Panc1 (cell line): ENCODE results near the gene ISOC2. TPM values are rescaled to one million over a fixed set of nuclear protein-coding genes. Genes with fewer than 3 reads are reported as not detected.
"Not testable (repeated sequence)": the region's sequence is repeated elsewhere in the genome, so short reads cannot be mapped to it uniquely, and the experiment has no call there.

ENCODE experiments used
- ATAC-seq: fragments of 200-7000 bp; cut with Tn5 transposase; 2 replicates; pipeline ENCODE4 v1.9.1; 2020; ENCODE audit warnings: mild to moderate bottlenecking, moderate library complexity
- BruUV-seq: library from RNA; stranded (reverse); fragments of 400-500 nt; replicated peaks from 2 replicates; lab custom pipeline; 2021; lab: Mats Ljungman, UMichigan
- CTCF ChIA-PET: fragments of 300-600 bp; sonication (Branson Sonifier 250); formaldehyde crosslinking; loops from one replicate; lab custom pipeline; 2022; ENCODE audit warnings: antibody characterized with exemption; lab: Charles Lee
- POLR2A ChIA-PET: fragments of 300-600 bp; sonication (Branson Sonifier 250); formaldehyde crosslinking; loops from one replicate; lab custom pipeline; 2022; ENCODE audit warnings: antibody characterized with exemption; lab: Charles Lee
- DNase-seq: peaks from one replicate; pipeline ENCODE4 v3.0.0-alpha.2; 2010; ENCODE audit warnings: low read depth, low spot score
- H3K27ac ChIP-seq: 2 replicates; pipeline ENCODE4 v1.5.1; 2011; ENCODE audit warnings: mild to moderate bottlenecking, low read length, inconsistent platforms
- H3K27me3 ChIP-seq: fragments of 200-500 bp; sonication (Bioruptor generic); 2 replicates; pipeline ENCODE4 v1.6.0; 2014; ENCODE audit warnings: low read length, inconsistent platforms; ENCODE audit not compliant: control insufficient read depth, insufficient read depth
- H3K36me3 ChIP-seq: fragments of 200-500 bp; sonication (Bioruptor generic); 2 replicates; pipeline ENCODE4 v1.5.1; 2014; ENCODE audit warnings: inconsistent platforms, mild to moderate bottlenecking, low read length, moderate library complexity; ENCODE audit not compliant: control insufficient read depth, insufficient read depth
- H3K4me1 ChIP-seq: 2 replicates; pipeline ENCODE4 v1.5.1; 2011; ENCODE audit warnings: inconsistent platforms, mild to moderate bottlenecking, low read length, moderate library complexity; ENCODE audit not compliant: control insufficient read depth, insufficient read depth
- H3K4me3 ChIP-seq, 2 experiments: 2 replicates each; pipeline ENCODE4 v1.5.1; 2011 to 2012; ENCODE audit warnings: low read depth in 2 of 2, low read length in 2 of 2, mild to moderate bottlenecking in 2 of 2, inconsistent platforms in 1 of 2, moderate library complexity in 1 of 2
- H3K9me3 ChIP-seq: fragments of 200-500 bp; sonication (Bioruptor generic); 2 replicates; pipeline ENCODE4 v1.5.1; 2014; ENCODE audit warnings: low read depth, mild to moderate bottlenecking, inconsistent platforms, low read length, moderate library complexity; ENCODE audit not compliant: control insufficient read depth, insufficient read depth
- POLR2AphosphoS5 ChIP-seq: IDR thresholded peaks from 2 replicates; pipeline ENCODE4 v1.6.1; 2012; ENCODE audit warnings: mild to moderate bottlenecking, low read depth, low read length, moderate library complexity
- SIN3A ChIP-seq: IDR thresholded peaks from 2 replicates; pipeline ENCODE4 v1.6.1; 2012; ENCODE audit warnings: low read depth, mild to moderate bottlenecking, low read length, moderate library complexity, borderline replicate concordance; ENCODE audit not compliant: insufficient read depth
- TCF7L2 ChIP-seq: IDR thresholded peaks from 2 replicates; pipeline ENCODE4 v1.6.1; 2011; ENCODE audit warnings: mild to moderate bottlenecking, low read depth, low read length, inconsistent platforms
- in situ Hi-C: cut with HindIII; loops from 2 replicates; pipeline ENCODE4 v1.10.0; 2016; ENCODE audit warnings: low sequenced_read_pairs, low pct_unique_long_range_greater_than_20kb
- intact Hi-C: fragments of 100-400 bp; cut with micrococcal nuclease; formaldehyde crosslinking; loops from one replicate; pipeline ENCODE4 v1.10.0; 2022; ENCODE audit not compliant: unreplicated experiment
- total RNA-seq: library from RNA; stranded (reverse); gene quantifications from one replicate; pipeline ENCODE4 v1.2.1, GENCODE V29; 2021; ENCODE audit not compliant: unreplicated experiment
- TF ChIP-seq, protein P1 (sequence below): fragments of 450-650 bp; IDR thresholded peaks from 2 replicates; pipeline ENCODE4 v1.5.1; 2017; ENCODE audit warnings: mild to moderate bottlenecking
- TF ChIP-seq, protein P2 (sequence below), 2 experiments: IDR thresholded peaks; 2 replicates each; pipeline ENCODE4 v1.6.1; 2011 to 2012; ENCODE audit warnings: low read depth in 2 of 2, control low read depth in 1 of 2, low read length in 1 of 2, mild to moderate bottlenecking in 1 of 2, moderate library complexity in 1 of 2; ENCODE audit not compliant: insufficient read depth in 1 of 2

ISOC2 gene
- total RNA-seq, 1 experiment from 2014 or later, result 150 TPM

DNA sequence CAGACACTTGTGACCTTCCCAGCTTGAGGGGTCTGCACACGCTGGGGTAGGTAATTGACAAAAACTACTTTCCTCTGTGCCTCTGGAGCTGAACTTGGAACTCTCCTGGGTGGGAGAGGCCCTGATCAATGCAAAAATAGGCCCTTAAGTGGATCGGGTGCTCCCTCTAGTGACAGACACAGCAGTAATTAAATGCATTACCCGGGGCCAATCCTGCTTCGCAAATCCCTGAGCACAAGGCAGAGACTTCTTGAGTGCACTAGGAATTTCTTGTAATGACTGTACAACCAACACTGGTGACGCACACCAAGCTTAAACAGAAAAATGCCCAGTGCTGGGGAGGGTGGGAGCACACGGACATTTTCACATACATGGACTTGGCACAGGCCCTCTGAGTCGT, 43.3 kb downstream of the ISOC2 start:
- DNase-seq (peak; percentile 60), ATAC-seq (peak; percentile 95)
- no TSS peak for BruUV-seq
- ChIA-PET CTCF (interaction anchor here (0.5 to 0.7 kb wide), 4 partner anchors 203 to 277 kb away, joined by 3 to 12 read pairs (median 8); no protein-coding TSS in a partner anchor), POLR2A (no interaction called here)
- H3K4me3 ChIP-seq, result no peak overlapping the region
- TF ChIP-seq, protein P1, sequence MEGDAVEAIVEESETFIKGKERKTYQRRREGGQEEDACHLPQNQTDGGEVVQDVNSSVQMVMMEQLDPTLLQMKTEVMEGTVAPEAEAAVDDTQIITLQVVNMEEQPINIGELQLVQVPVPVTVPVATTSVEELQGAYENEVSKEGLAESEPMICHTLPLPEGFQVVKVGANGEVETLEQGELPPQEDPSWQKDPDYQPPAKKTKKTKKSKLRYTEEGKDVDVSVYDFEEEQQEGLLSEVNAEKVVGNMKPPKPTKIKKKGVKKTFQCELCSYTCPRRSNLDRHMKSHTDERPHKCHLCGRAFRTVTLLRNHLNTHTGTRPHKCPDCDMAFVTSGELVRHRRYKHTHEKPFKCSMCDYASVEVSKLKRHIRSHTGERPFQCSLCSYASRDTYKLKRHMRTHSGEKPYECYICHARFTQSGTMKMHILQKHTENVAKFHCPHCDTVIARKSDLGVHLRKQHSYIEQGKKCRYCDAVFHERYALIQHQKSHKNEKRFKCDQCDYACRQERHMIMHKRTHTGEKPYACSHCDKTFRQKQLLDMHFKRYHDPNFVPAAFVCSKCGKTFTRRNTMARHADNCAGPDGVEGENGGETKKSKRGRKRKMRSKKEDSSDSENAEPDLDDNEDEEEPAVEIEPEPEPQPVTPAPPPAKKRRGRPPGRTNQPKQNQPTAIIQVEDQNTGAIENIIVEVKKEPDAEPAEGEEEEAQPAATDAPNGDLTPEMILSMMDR, result peak; percentile 95
- no peak for TF ChIP-seq TCF7L2
- H3K27ac ChIP-seq, result no peak overlapping the region
- no peaks in the 10 kb centered on the region for H3K4me1 ChIP-seq
- H3K36me3 ChIP-seq, result no peaks in the 10 kb centered on the region
- H3K9me3 ChIP-seq, result no peaks in the 10 kb centered on the region
- in situ Hi-C loops, result no loop called here
- H3K27me3 ChIP-seq, result no peaks in the 10 kb centered on the region
- intact Hi-C loops, result no loop called here

DNA sequence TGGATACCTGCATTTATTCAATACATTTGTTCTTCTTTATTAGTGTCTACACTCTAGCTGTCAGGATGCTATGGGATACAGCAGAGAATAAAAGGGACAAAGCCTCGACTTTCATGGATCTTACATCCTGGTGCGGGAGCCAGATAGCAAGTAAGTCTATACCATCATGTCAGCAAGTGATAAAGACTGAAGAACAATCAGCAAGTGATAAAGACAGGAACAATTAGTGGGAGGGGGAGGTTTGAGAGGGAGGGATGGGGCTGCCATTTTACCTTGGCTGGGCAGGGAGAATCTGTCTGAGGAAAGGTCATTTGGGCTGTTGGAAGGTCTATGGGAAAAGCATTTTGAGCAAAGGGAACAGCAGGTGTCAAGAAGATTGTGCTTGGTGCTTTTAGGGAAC, 51.3 kb downstream of the ISOC2 start:
- DNase-seq, result no peak
- in situ Hi-C loops, result no loop called here
- CTCF ChIA-PET, result no interaction called here

DNA sequence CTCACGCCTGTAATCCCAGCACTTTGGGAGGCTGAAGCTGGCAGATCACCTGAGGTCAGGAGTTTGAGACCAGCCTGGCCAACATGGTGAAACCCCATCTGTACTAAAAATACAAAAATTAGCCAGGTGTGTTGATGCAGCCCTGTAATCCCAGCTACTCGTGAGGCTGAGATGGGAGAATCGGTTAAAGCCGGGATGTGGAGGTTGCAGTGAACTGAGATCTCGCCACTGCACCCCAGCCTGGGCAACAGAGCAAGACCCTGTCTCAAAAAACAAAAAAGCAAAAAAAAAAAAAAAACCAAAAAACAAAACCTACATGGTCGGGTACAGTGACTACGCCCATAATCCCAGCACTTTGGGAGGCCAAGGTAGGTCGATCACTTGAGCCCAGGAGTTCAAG, 52.3 kb downstream of the ISOC2 start:
- ATAC-seq, in situ Hi-C loops, intact Hi-C loops, H3K27me3 ChIP-seq, H3K9me3 ChIP-seq, BruUV-seq, DNase-seq, CTCF ChIA-PET, H3K4me3 ChIP-seq: not testable (repeated sequence)
- POLR2A ChIA-PET, result interaction anchor here (0.6 kb wide), 1 partner anchor 225 kb away, joined by 3 read pairs; no protein-coding TSS in a partner anchor
- H3K4me1 ChIP-seq, result peaks cover 19% of the 10 kb centered on the region
- peaks cover 15% of the 10 kb centered on the region for H3K36me3 ChIP-seq
- H3K27ac ChIP-seq, result peak overlapping the region; percentile 100

More for the DNA sequence above, 51.3 kb downstream of the ISOC2 start:
- POLR2A ChIA-PET, result interaction anchor here (0.6 kb wide), 2 partner anchors 251 to 917 kb away, joined by 3 read pairs; no protein-coding TSS in a partner anchor
- intact Hi-C loops, result no loop called here
- ATAC-seq, result no peak
- Histone ChIP-seq H3K36me3 (peaks cover 11% of the 10 kb centered on the region), H3K9me3 (peaks cover 6% of the 10 kb centered on the region; the same call in 1 of the 2 replicates), H3K4me1 (peaks cover 18% of the 10 kb centered on the region), H3K27me3 (no peaks in the 10 kb centered on the region), H3K4me3 (no peak overlapping the region), H3K27ac (peak overlapping the region; percentile 12; the same call in 1 of the 2 replicates)
- BruUV-seq, result no TSS peak
- TF ChIP-seq, protein P2, sequence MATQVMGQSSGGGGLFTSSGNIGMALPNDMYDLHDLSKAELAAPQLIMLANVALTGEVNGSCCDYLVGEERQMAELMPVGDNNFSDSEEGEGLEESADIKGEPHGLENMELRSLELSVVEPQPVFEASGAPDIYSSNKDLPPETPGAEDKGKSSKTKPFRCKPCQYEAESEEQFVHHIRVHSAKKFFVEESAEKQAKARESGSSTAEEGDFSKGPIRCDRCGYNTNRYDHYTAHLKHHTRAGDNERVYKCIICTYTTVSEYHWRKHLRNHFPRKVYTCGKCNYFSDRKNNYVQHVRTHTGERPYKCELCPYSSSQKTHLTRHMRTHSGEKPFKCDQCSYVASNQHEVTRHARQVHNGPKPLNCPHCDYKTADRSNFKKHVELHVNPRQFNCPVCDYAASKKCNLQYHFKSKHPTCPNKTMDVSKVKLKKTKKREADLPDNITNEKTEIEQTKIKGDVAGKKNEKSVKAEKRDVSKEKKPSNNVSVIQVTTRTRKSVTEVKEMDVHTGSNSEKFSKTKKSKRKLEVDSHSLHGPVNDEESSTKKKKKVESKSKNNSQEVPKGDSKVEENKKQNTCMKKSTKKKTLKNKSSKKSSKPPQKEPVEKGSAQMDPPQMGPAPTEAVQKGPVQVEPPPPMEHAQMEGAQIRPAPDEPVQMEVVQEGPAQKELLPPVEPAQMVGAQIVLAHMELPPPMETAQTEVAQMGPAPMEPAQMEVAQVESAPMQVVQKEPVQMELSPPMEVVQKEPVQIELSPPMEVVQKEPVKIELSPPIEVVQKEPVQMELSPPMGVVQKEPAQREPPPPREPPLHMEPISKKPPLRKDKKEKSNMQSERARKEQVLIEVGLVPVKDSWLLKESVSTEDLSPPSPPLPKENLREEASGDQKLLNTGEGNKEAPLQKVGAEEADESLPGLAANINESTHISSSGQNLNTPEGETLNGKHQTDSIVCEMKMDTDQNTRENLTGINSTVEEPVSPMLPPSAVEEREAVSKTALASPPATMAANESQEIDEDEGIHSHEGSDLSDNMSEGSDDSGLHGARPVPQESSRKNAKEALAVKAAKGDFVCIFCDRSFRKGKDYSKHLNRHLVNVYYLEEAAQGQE (IDR thresholded peaks at IDR 0.05; ENCODE audit: insufficient read depth in 1 of 2, low read depth in 2 of 2, low read length in 1 of 2), result no peak
- no peak for TF ChIP-seq SIN3A
- no peak for TF ChIP-seq POLR2AphosphoS5
- TF ChIP-seq, protein P1, result no peak
- no peak for TF ChIP-seq TCF7L2
